ENCODE results near the gene POR.

Gene POR

GRCh38 chr7:75867390-75867717, 47.6 kb upstream of the POR start:
- no peaks in the 10 kb centered on the region for H3K36me3 ChIP-seq (ENCODE audit: insufficient read depth, low read length)
- H3K4me2 ChIP-seq (ENCODE audit: low read length) = no peak overlapping the region
- no peaks in the 10 kb centered on the region for H3F3A ChIP-seq (ENCODE audit: insufficient read depth, low read length)
- no peaks in the 10 kb centered on the region for H3K9me2 ChIP-seq (ENCODE audit: low read depth, low read length)
- H3K9me3 ChIP-seq (ENCODE audit: low read length) = no peaks in the 10 kb centered on the region
- no peak overlapping the region for H2AFZ ChIP-seq (ENCODE audit: low read length)
- no peak overlapping the region for H3K27ac ChIP-seq (ENCODE audit: low read depth, low read length, poor library complexity, severe bottlenecking)
- H3K4me3 ChIP-seq (ENCODE audit: low read depth, low read length, poor library complexity, severe bottlenecking) = no peak overlapping the region
- no peaks in the 10 kb centered on the region for H4K20me1 ChIP-seq (ENCODE audit: insufficient read depth, low read length)
- H3K27me3 ChIP-seq (ENCODE audit: insufficient read depth, low read length) = no peaks in the 10 kb centered on the region
- H3K4me1 ChIP-seq (ENCODE audit: insufficient read depth, low read length, severe bottlenecking) = no peaks in the 10 kb centered on the region
- TF ChIP-seq EZH2 (IDR thresholded peaks at IDR 0.05; ENCODE audit: borderline replicate concordance, low read length) = no peak
- TF ChIP-seq CTCF (IDR thresholded peaks at IDR 0.05; ENCODE audit: low read length) = no peak
- H3K79me2 ChIP-seq (ENCODE audit: insufficient read depth, low read length) = no peaks in the 10 kb centered on the region
- H3K9ac ChIP-seq (ENCODE audit: low read length) = no peak overlapping the region

GRCh38 chr7:75868153-75868552, 46.8 kb upstream of the POR start:
- no peak overlapping the region for H3K4me2 ChIP-seq (ENCODE audit: low read length)
- no peak for TF ChIP-seq CTCF (IDR thresholded peaks at IDR 0.05; ENCODE audit: low read length)
- no peak for TF ChIP-seq EZH2 (IDR thresholded peaks at IDR 0.05; ENCODE audit: borderline replicate concordance, low read length)

GRCh38 chr7:75869776-75870379, 45.1 kb upstream of the POR start:
- Histone ChIP-seq H3K9me3 (ENCODE audit: low read length) (no peaks in the 10 kb centered on the region), H2AFZ (ENCODE audit: low read length) (no peak overlapping the region), H3K79me2 (ENCODE audit: insufficient read depth, low read length) (no peaks in the 10 kb centered on the region), H3K4me1 (ENCODE audit: insufficient read depth, low read length, severe bottlenecking) (no peaks in the 10 kb centered on the region), H3K4me2 (ENCODE audit: low read length) (no peak overlapping the region), H4K20me1 (ENCODE audit: insufficient read depth, low read length) (no peaks in the 10 kb centered on the region), H3F3A (ENCODE audit: insufficient read depth, low read length) (no peaks in the 10 kb centered on the region), H3K27me3 (ENCODE audit: insufficient read depth, low read length) (no peaks in the 10 kb centered on the region), H3K9me2 (ENCODE audit: low read depth, low read length) (no peaks in the 10 kb centered on the region), H3K9ac (ENCODE audit: low read length) (no peak overlapping the region), H3K4me3 (ENCODE audit: low read depth, low read length, poor library complexity, severe bottlenecking) (no peak overlapping the region), H3K36me3 (ENCODE audit: insufficient read depth, low read length) (no peaks in the 10 kb centered on the region), H3K27ac (ENCODE audit: low read depth, low read length, poor library complexity, severe bottlenecking) (no peak overlapping the region)
- TF ChIP-seq CTCF (IDR thresholded peaks at IDR 0.05; ENCODE audit: low read length) = no peak
- no peak for TF ChIP-seq EZH2 (IDR thresholded peaks at IDR 0.05; ENCODE audit: borderline replicate concordance, low read length)

More at GRCh38 chr7:75868153-75868552, 46.8 kb upstream of the POR start:
- H3F3A ChIP-seq (ENCODE audit: insufficient read depth, low read length) = no peaks in the 10 kb centered on the region
- H3K9ac ChIP-seq (ENCODE audit: low read length) = no peak overlapping the region
- no peaks in the 10 kb centered on the region for H3K27me3 ChIP-seq (ENCODE audit: insufficient read depth, low read length)
- H3K4me3 ChIP-seq (ENCODE audit: low read depth, low read length, poor library complexity, severe bottlenecking) = no peak overlapping the region
- H3K9me2 ChIP-seq (ENCODE audit: low read depth, low read length) = no peaks in the 10 kb centered on the region
- no peaks in the 10 kb centered on the region for H3K9me3 ChIP-seq (ENCODE audit: low read length)
- no peak overlapping the region for H2AFZ ChIP-seq (ENCODE audit: low read length)
- H3K79me2 ChIP-seq (ENCODE audit: insufficient read depth, low read length) = no peaks in the 10 kb centered on the region
- no peak overlapping the region for H3K27ac ChIP-seq (ENCODE audit: low read depth, low read length, poor library complexity, severe bottlenecking)
- no peaks in the 10 kb centered on the region for H4K20me1 ChIP-seq (ENCODE audit: insufficient read depth, low read length)
- H3K4me1 ChIP-seq (ENCODE audit: insufficient read depth, low read length, severe bottlenecking) = no peaks in the 10 kb centered on the region
- H3K36me3 ChIP-seq (ENCODE audit: insufficient read depth, low read length) = no peaks in the 10 kb centered on the region

All from OCI-LY1 (cell line).